Immature natural killer cell (primary cell): ENCODE measurements around the gene NCAPD2. TPM values are rescaled to one million over a fixed set of nuclear protein-coding genes. Genes with fewer than 3 reads are reported as not detected.
"Not testable (repeated sequence)": the region's sequence is repeated elsewhere in the genome, so short reads cannot be mapped to it uniquely, and the experiment has no call there.

Experiments used
- DNase-seq, 3 donors: peaks; one replicate each; pipeline ENCODE4 v3.0.0; 2022; ENCODE audit warnings: mixed read lengths in 1 of 3
- H3K27ac Mint-ChIP-seq, 6 donors: one replicate each; pipeline ENCODE4 v1.8.0; 2020; ENCODE audit warnings: mixed read lengths in 6 of 6, mild to moderate bottlenecking in 5 of 6, inconsistent platforms in 4 of 6, moderate library complexity in 3 of 6
- H3K27me3 Mint-ChIP-seq, 3 donors: one replicate each; pipeline ENCODE4 v1.8.0; 2020 to 2021; ENCODE audit warnings: low read depth in 3 of 3, mild to moderate bottlenecking in 3 of 3, mixed read lengths in 3 of 3, moderate library complexity in 3 of 3, inconsistent platforms in 1 of 3
- H3K36me3 Mint-ChIP-seq, 3 donors: one replicate each; pipeline ENCODE4 v1.8.0; 2020; ENCODE audit warnings: mixed read lengths in 3 of 3, inconsistent platforms in 2 of 3, mild to moderate bottlenecking in 2 of 3
- H3K4me1 Mint-ChIP-seq, 2 donors: one replicate each; pipeline ENCODE4 v1.8.0; 2020; ENCODE audit warnings: inconsistent platforms in 2 of 2, mild to moderate bottlenecking in 2 of 2, mixed read lengths in 2 of 2, moderate library complexity in 1 of 2
- H3K4me3 Mint-ChIP-seq, 5 donors: one replicate each; pipeline ENCODE4 v1.8.0; 2020; ENCODE audit warnings: mild to moderate bottlenecking in 5 of 5, mixed read lengths in 5 of 5, inconsistent platforms in 3 of 5, moderate library complexity in 3 of 5
- H3K9me3 Mint-ChIP-seq, 6 donors: one replicate each; pipeline ENCODE4 v1.8.0; 2020; ENCODE audit warnings: mild to moderate bottlenecking in 6 of 6, mixed read lengths in 6 of 6, inconsistent platforms in 4 of 6, moderate library complexity in 3 of 6
- polyA plus RNA-seq, 3 donors: library from polyadenylated mRNA; unstranded; fragments of 300-500 nt; fragmentation: Illumina TruSeq; gene quantifications; one replicate each; pipeline ENCODE4 v1.2.3, GENCODE V29; 2021

Gene NCAPD2
- polyA plus RNA-seq, 3 donors from 2014 or later, result 23.3 to 50.5 (median 24.0) TPM

DNA sequence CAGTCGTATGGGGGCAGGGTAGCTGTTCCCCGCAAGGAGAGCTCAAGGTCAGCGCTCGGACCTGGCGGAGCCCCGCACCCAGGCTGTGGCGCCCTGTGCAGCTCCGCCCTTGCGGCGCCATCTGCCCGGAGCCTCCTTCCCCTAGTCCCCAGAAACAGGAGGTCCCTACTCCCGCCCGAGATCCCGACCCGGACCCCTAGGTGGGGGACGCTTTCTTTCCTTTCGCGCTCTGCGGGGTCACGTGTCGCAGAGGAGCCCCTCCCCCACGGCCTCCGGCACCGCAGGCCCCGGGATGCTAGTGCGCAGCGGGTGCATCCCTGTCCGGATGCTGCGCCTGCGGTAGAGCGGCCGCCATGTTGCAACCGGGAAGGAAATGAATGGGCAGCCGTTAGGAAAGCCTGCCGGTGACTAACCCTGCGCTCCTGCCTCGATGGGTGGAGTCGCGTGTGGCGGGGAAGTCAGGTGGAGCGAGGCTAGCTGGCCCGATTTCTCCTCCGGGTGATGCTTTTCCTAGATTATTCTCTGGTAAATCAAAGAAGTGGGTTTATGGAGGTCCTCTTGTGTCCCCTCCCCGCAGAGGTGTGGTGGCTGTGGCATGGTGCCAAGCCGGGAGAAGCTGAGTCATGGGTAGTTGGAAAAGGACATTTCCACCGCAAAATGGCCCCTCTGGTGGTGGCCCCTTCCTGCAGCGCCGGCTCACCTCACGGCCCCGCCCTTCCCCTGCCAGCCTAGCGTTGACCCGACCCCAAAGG is 41.2 kb downstream of the NCAPD2 start:
- peaks cover 22 to 34% (median 23%) of the 10 kb centered on the region in 3 donors for H3K27me3 Mint-ChIP-seq
- H3K4me3 Mint-ChIP-seq, result peak overlapping the region; percentile 87 to 97 (median 96)
- DNase-seq, result peak; percentile 68 to 72 (median 70)
- no peaks in the 10 kb centered on the region for H3K9me3 Mint-ChIP-seq
- H3K36me3 Mint-ChIP-seq, result peaks cover 9 to 37% (median 16%) of the 10 kb centered on the region in 3 donors
- peaks cover 51 to 57% of the 10 kb centered on the region in 2 donors for H3K4me1 Mint-ChIP-seq
- H3K27ac Mint-ChIP-seq, result peak overlapping the region; percentile 88 to 99 (median 98)

DNA sequence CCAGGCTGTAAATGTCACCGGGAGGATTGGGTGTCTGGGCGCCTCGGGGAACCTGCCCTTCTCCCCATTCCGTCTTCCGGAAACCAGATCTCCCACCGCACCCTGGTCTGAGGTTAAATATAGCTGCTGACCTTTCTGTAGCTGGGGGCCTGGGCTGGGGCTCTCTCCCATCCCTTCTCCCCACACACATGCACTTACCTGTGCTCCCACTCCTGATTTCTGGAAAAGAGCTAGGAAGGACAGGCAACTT is 41.7 kb downstream of the NCAPD2 start:
- H3K36me3 Mint-ChIP-seq, result peaks cover 6 to 33% (median 11%) of the 10 kb centered on the region in 3 donors
- peak overlapping the region; percentile 88 to 99 (median 98) for H3K27ac Mint-ChIP-seq
- H3K4me3 Mint-ChIP-seq, result peak overlapping the region; percentile 87 to 97 (median 96)
- H3K9me3 Mint-ChIP-seq, result no peaks in the 10 kb centered on the region
- no peak for DNase-seq
- H3K27me3 Mint-ChIP-seq, result peaks cover 22 to 34% (median 23%) of the 10 kb centered on the region in 3 donors
- H3K4me1 Mint-ChIP-seq, result peaks cover 56 to 62% of the 10 kb centered on the region in 2 donors

DNA sequence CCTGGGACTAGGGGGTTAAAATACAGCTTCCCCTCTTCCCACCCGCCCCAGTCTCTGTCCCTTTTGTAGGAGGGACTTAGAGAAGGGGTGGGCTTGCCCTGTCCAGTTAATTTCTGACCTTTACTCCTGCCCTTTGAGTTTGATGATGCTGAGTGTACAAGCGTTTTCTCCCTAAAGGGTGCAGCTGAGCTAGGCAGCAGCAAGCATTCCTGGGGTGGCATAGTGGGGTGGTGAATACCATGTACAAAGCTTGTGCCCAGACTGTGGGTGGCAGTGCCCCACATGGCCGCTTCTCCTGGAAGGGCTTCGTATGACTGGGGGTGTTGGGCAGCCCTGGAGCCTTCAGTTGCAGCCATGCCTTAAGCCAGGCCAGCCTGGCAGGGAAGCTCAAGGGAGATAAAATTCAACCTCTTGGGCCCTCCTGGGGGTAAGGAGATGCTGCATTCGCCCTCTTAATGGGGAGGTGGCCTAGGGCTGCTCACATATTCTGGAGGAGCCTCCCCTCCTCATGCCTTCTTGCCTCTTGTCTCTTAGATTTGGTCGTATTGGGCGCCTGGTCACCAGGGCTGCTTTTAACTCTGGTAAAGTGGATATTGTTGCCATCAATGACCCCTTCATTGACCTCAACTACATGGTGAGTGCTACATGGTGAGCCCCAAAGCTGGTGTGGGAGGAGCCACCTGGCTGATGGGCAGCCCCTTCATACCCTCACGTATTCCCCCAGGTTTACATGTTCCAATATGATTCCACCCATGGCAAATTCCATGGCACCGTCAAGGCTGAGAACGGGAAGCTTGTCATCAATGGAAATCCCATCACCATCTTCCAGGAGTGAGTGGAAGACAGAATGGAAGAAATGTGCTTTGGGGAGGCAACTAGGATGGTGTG is 42.3 kb downstream of the NCAPD2 start:
- peaks cover 6 to 27% (median 10%) of the 10 kb centered on the region in 3 donors for H3K36me3 Mint-ChIP-seq
- no peak for DNase-seq
- H3K9me3 Mint-ChIP-seq, result no peaks in the 10 kb centered on the region
- H3K4me1 Mint-ChIP-seq, result peaks cover 59 to 62% of the 10 kb centered on the region in 2 donors
- peak overlapping the region; percentile 87 to 97 (median 96) for H3K4me3 Mint-ChIP-seq
- peaks cover 22 to 34% (median 23%) of the 10 kb centered on the region in 3 donors for H3K27me3 Mint-ChIP-seq
- peak overlapping the region; percentile 88 to 99 (median 98) for H3K27ac Mint-ChIP-seq

DNA sequence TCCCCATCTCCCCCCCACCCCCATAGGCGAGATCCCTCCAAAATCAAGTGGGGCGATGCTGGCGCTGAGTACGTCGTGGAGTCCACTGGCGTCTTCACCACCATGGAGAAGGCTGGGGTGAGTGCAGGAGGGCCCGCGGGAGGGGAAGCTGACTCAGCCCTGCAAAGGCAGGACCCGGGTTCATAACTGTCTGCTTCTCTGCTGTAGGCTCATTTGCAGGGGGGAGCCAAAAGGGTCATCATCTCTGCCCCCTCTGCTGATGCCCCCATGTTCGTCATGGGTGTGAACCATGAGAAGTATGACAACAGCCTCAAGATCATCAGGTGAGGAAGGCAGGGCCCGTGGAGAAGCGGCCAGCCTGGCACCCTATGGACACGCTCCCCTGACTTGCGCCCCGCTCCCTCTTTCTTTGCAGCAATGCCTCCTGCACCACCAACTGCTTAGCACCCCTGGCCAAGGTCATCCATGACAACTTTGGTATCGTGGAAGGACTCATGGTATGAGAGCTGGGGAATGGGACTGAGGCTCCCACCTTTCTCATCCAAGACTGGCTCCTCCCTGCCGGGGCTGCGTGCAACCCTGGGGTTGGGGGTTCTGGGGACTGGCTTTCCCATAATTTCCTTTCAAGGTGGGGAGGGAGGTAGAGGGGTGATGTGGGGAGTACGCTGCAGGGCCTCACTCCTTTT is 43.1 kb downstream of the NCAPD2 start:
- peak in 1 of 3 donors; percentile 22 for DNase-seq
- no peaks in the 10 kb centered on the region for H3K9me3 Mint-ChIP-seq
- peaks cover 22 to 34% (median 23%) of the 10 kb centered on the region in 3 donors for H3K27me3 Mint-ChIP-seq
- H3K4me3 Mint-ChIP-seq, result peak overlapping the region in 3 of 5 donors; percentile 49 to 94 (median 53)
- peaks cover 6 to 31% (median 10%) of the 10 kb centered on the region in 3 donors for H3K36me3 Mint-ChIP-seq
- H3K4me1 Mint-ChIP-seq, result peaks cover 56 to 59% of the 10 kb centered on the region in 2 donors
- H3K27ac Mint-ChIP-seq, result peak overlapping the region; percentile 84 to 99 (median 97)

DNA sequence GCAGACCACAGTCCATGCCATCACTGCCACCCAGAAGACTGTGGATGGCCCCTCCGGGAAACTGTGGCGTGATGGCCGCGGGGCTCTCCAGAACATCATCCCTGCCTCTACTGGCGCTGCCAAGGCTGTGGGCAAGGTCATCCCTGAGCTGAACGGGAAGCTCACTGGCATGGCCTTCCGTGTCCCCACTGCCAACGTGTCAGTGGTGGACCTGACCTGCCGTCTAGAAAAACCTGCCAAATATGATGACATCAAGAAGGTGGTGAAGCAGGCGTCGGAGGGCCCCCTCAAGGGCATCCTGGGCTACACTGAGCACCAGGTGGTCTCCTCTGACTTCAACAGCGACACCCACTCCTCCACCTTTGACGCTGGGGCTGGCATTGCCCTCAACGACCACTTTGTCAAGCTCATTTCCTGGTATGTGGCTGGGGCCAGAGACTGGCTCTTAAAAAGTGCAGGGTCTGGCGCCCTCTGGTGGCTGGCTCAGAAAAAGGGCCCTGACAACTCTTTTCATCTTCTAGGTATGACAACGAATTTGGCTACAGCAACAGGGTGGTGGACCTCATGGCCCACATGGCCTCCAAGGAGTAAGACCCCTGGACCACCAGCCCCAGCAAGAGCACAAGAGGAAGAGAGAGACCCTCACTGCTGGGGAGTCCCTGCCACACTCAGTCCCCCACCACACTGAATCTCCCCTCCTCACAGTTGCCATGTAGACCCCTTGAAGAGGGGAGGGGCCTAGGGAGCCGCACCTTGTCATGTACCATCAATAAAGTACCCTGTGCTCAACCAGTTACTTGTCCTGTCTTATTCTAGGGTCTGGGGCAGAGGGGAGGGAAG is 43.9 kb downstream of the NCAPD2 start:
- peak; percentile 75 to 84 (median 79) for DNase-seq
- not testable (repeated sequence) for H3K9me3 Mint-ChIP-seq
- peak overlapping the region; percentile 86 to 99 (median 95) for H3K27ac Mint-ChIP-seq
- peaks cover 48 to 52% of the 10 kb centered on the region in 2 donors for H3K4me1 Mint-ChIP-seq
- H3K27me3 Mint-ChIP-seq, result peaks cover 17 to 27% (median 19%) of the 10 kb centered on the region in 3 donors
- H3K4me3 Mint-ChIP-seq, result peak overlapping the region; percentile 40 to 75 (median 72)
- H3K36me3 Mint-ChIP-seq, result peaks cover 6 to 33% (median 10%) of the 10 kb centered on the region in 3 donors

DNA sequence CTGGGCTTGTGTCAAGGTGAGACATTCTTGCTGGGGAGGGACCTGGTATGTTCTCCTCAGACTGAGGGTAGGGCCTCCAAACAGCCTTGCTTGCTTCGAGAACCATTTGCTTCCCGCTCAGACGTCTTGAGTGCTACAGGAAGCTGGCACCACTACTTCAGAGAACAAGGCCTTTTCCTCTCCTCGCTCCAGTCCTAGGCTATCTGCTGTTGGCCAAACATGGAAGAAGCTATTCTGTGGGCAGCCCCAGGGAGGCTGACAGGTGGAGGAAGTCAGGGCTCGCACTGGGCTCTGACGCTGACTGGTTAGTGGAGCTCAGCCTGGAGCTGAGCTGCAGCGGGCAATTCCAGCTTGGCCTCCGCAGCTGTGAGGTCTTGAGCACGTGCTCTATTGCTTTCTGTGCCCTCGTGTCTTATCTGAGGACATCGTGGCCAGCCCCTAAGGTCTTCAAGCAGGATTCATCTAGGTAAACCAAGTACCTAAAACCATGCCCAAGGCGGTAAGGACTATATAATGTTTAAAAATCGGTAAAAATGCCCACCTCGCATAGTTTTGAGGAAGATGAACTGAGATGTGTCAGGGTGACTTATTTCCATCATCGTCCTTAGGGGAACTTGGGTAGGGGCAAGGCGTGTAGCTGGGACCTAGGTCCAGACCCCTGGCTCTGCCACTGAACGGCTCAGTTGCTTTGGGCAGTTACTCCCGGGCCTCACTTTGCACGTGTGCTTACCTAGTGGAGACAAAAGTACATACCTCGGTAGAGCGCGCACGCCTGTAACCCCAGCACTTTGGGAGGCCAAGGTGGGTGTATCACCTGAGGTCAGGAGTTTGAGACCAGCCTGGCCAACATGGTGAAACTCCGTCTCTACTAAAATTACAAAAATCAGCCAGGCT is 44.8 kb downstream of the NCAPD2 start:
- Mint-ChIP-seq H3K9me3 (no peaks in the 10 kb centered on the region), H3K27me3 (peaks cover 17 to 27% (median 19%) of the 10 kb centered on the region in 3 donors), H3K27ac (peak overlapping the region in 5 of 6 donors; percentile 40 to 96 (median 69)), H3K36me3 (peaks cover 6 to 33% (median 10%) of the 10 kb centered on the region in 3 donors), H3K4me1 (peaks cover 41 to 45% of the 10 kb centered on the region in 2 donors), H3K4me3 (no peak overlapping the region)
- DNase-seq, result no peak

DNA sequence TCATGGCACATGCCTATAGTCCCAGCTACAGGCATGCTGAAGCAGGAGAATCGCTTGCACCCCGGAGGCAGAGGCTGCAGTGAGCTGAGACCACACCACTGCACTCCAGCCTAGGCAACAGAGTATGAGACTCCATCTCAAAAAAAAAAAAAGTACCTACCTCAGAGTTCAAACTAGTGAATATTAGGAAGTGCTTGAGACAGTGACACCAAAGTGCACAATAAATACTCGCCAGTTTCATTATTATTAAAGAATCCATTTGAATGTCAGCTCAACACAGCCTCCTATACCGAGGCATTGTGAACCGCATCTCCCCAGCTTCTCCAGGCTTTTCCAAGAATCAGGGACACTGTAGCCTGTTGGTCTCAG is 45.4 kb downstream of the NCAPD2 start:
- Mint-ChIP-seq H3K36me3 (peaks cover 6 to 33% (median 10%) of the 10 kb centered on the region in 3 donors), H3K27ac (peak overlapping the region in 1 of 6 donors; percentile 57), H3K9me3 (no peaks in the 10 kb centered on the region), H3K27me3 (peaks cover 14 to 22% (median 15%) of the 10 kb centered on the region in 3 donors), H3K4me1 (peaks cover 37 to 40% of the 10 kb centered on the region in 2 donors), H3K4me3 (no peak overlapping the region)
- DNase-seq, result no peak

DNA sequence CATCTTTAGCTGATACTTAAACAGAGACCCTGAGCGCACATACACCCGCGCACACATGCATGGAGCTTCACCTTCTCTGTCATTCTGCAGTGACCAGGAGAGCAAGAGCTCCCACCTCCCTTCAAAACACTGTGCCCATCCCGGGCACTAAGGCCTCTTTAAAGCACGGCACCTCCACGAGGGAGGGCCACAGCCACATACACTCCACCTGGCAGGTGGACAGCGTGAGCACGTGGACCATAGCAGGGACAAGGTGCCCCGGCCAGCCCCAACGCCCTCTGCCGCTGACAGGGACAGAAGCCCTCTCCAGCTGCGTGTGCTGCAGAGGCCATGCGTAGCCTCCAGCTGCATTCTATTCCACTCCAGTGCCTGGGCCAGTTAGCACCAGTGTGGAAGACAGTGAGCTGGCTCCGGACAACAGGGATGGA is 45.8 kb downstream of the NCAPD2 start:
- no peak for DNase-seq
- Mint-ChIP-seq H3K27ac (peak overlapping the region in 3 of 6 donors; percentile 18 to 69 (median 50)), H3K4me3 (no peak overlapping the region), H3K4me1 (peaks cover 37 to 39% of the 10 kb centered on the region in 2 donors), H3K9me3 (no peaks in the 10 kb centered on the region), H3K27me3 (peaks cover 11 to 18% (median 11%) of the 10 kb centered on the region in 3 donors), H3K36me3 (peaks cover 6 to 36% (median 10%) of the 10 kb centered on the region in 3 donors)

DNA sequence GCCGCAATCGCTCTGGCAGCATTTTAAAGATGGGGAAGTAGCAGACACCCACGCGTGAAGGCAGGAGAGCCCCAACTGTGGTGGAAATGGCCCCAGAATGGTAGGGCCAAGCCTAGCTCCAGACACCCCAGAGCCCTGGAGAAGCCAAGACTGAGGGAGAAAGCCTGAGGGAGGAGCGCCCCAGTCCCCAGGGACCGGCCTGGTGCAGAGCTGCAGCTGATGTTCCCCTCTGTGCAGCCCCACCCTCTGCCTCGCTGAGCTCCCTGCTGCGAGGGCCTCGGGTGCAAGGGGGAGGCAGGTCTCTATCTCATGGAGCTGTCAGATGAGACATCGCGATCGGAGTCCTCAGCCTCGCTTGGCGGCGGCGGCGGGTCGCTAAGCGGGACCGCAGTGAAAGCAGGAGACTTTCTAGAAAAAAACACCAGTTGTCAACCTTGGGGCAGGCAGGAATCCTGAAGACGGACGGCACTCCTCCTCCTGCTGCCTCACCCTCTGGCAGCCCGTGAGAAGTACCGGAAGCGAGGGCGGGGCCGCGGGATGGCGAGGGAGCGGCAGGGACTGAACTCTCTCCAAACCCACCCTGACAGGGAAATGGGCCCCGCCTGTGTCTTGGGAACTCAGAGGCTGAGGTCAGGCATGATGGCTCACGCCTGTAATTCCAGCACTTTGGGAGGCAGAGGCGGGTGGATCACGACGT is 46.4 kb downstream of the NCAPD2 start:
- Mint-ChIP-seq H3K27ac (peak overlapping the region in 4 of 6 donors; percentile 45 to 69 (median 56)), H3K4me1 (peaks cover 34 to 36% of the 10 kb centered on the region in 2 donors), H3K27me3 (peaks cover 5 to 12% (median 6%) of the 10 kb centered on the region in 3 donors), H3K9me3 (no peaks in the 10 kb centered on the region), H3K4me3 (peak overlapping the region in 3 of 5 donors; percentile 44 to 66 (median 49)), H3K36me3 (peaks cover 6 to 36% (median 10%) of the 10 kb centered on the region in 3 donors)
- DNase-seq, result no peak

DNA sequence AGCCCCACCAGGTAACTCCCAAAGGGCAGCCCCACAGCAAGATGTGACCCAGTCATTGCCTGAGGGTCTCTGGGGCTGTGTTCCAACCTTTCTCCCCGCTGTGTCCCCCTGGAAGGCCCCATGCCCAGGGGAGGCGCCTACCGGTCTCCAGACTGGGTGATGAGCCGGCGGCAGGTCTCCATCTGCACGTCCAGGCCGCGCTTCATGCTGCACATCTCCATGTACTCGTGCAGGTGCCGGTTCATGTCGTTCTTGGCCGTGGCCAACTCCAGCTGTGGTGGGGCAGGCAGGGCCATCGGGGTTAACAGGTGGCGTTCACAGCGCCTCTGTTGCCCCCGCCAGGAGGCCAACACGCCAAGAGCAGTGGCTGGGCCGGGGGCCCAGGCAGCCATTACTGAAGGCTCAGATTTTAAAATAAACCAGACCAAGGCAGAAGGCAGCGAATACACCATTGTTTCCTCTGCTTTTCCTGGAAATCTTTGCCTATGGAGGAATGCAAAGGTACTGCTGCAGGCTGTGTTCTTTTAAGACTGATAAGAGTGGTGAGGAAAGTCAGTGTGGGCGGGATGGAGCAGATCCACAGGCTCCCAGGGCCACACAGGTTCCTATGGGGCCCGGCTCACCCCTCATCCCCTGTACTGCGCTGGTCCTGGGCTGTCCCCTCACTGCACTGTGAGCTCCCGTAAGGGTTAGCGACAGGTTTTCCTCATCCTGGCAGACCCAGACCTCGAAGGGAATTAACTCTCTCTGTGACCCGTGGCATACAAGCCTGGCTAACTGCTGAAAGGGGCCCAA is 47.7 kb downstream of the NCAPD2 start:
- Mint-ChIP-seq H3K4me3 (no peak overlapping the region), H3K27me3 (peaks cover 0 to 5% (median 2%) of the 10 kb centered on the region in 3 donors), H3K36me3 (peaks cover 11 to 41% (median 13%) of the 10 kb centered on the region in 3 donors)

More for the DNA sequence above, 47.7 kb downstream of the NCAPD2 start:
- no peak for DNase-seq
- no peaks in the 10 kb centered on the region for H3K9me3 Mint-ChIP-seq
- peak overlapping the region in 1 of 6 donors; percentile 38 for H3K27ac Mint-ChIP-seq
- H3K4me1 Mint-ChIP-seq, result peaks cover 22 to 24% of the 10 kb centered on the region in 2 donors
